H1 (cell line): ENCODE data around the gene SMARCA2.

Source experiments
- HDAC2 ChIP-seq, 2 experiments: fragments of 300-600 bp in 1 of 2; sonication (generic) in 1 of 2; IDR thresholded peaks; 2 replicates each; pipeline ENCODE4 v1.6.1; 2011 to 2012; ENCODE audit warnings: low read depth in 2 of 2, low read length in 2 of 2, mild to moderate bottlenecking in 2 of 2, moderate library complexity in 2 of 2, borderline replicate concordance in 1 of 2, inconsistent platforms in 1 of 2
- JUND ChIP-seq: IDR thresholded peaks from 2 replicates; pipeline ENCODE4 v1.6.1; 2011; ENCODE audit warnings: mild to moderate bottlenecking, improper control_type of control experiment, low read length
- TF ChIP-seq, protein P1 (sequence below), 3 experiments: IDR thresholded peaks; 1 replicate in 2 of 3; 2 replicates in 1 of 3; pipeline versions ENCODE4 v1.5.1 to v1.6.1; 2011; ENCODE audit warnings: low read length in 3 of 3, mild to moderate bottlenecking in 3 of 3, inconsistent platforms in 2 of 3, low read depth in 1 of 3, moderate library complexity in 1 of 3; ENCODE audit not compliant: insufficient read depth in 1 of 3; ENCODE audit errors: control extremely low read depth in 1 of 3
- TF ChIP-seq, protein P2 (sequence below): IDR thresholded peaks from 2 replicates; pipeline ENCODE4 v1.6.1; 2012; ENCODE audit warnings: low read length, inconsistent platforms

DNA sequence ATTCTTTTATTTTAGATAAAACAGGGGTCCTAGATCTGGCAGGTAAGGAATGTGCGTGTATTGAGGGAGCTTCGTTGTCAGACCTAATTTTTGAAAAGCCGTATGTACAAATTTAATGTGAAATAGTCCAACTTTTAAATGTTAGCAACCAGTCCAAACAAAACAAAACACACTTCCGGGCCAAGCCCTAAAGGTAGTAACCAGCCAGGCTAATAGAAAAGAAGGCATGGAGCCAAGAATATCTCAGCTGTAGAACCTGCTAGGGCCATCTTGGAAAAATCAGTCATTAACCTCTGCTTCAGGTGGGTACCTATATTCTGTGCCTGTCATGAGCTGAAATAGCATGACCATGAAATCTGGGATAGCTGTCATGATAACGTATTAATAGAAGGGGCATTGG, 71.0 kb downstream of the SMARCA2 start:
- TF ChIP-seq JUND (no peak), HDAC2 (IDR thresholded peaks at IDR 0.05; ENCODE audit: borderline replicate concordance in 1 of 2, low read depth in 2 of 2, low read length in 2 of 2) (no peak)
- TF ChIP-seq, protein P1, sequence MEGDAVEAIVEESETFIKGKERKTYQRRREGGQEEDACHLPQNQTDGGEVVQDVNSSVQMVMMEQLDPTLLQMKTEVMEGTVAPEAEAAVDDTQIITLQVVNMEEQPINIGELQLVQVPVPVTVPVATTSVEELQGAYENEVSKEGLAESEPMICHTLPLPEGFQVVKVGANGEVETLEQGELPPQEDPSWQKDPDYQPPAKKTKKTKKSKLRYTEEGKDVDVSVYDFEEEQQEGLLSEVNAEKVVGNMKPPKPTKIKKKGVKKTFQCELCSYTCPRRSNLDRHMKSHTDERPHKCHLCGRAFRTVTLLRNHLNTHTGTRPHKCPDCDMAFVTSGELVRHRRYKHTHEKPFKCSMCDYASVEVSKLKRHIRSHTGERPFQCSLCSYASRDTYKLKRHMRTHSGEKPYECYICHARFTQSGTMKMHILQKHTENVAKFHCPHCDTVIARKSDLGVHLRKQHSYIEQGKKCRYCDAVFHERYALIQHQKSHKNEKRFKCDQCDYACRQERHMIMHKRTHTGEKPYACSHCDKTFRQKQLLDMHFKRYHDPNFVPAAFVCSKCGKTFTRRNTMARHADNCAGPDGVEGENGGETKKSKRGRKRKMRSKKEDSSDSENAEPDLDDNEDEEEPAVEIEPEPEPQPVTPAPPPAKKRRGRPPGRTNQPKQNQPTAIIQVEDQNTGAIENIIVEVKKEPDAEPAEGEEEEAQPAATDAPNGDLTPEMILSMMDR (IDR thresholded peaks at IDR 0.05; ENCODE audit: control extremely low read depth in 1 of 3, insufficient read depth in 1 of 3, low read depth in 1 of 3, low read length in 3 of 3): no peak
- TF ChIP-seq, protein P2, sequence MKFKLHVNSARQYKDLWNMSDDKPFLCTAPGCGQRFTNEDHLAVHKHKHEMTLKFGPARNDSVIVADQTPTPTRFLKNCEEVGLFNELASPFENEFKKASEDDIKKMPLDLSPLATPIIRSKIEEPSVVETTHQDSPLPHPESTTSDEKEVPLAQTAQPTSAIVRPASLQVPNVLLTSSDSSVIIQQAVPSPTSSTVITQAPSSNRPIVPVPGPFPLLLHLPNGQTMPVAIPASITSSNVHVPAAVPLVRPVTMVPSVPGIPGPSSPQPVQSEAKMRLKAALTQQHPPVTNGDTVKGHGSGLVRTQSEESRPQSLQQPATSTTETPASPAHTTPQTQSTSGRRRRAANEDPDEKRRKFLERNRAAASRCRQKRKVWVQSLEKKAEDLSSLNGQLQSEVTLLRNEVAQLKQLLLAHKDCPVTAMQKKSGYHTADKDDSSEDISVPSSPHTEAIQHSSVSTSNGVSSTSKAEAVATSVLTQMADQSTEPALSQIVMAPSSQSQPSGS: no peak
